Mucosa of descending colon (tissue), 3 donors: ENCODE results near the gene P2RX5. TPM values are rescaled to one million over a fixed set of nuclear protein-coding genes. Genes with fewer than 3 reads are reported as not detected.

Experiments used
- ATAC-seq: fragments of 200-7000 bp; cut with Tn5 transposase; one replicate; pipeline ENCODE4 v1.9.1; 2020; ENCODE audit warnings: mild to moderate bottlenecking, moderate library complexity
- DNase-seq, 3 donors: peaks; one replicate each; pipeline ENCODE4 v3.0.0-alpha.2; 2020
- H3K36me3 ChIP-seq: fragments of 200-600 bp; one replicate; pipeline ENCODE4 v1.8.0; 2021; ENCODE audit warnings: low read depth, mild to moderate bottlenecking
- H3K4me1 ChIP-seq: fragments of 200-600 bp; one replicate; pipeline ENCODE4 v1.8.0; 2021; ENCODE audit warnings: low read depth, mild to moderate bottlenecking
- H3K4me3 ChIP-seq: fragments of 200-600 bp; one replicate; pipeline ENCODE4 v1.8.0; 2021; ENCODE audit warnings: mild to moderate bottlenecking
- H3K9me3 ChIP-seq: fragments of 200-600 bp; one replicate; pipeline ENCODE4 v1.8.0; 2021; ENCODE audit warnings: mild to moderate bottlenecking
- CTCF ChIP-seq: fragments of 200-600 bp; IDR thresholded peaks from one replicate; pipeline ENCODE4 v1.8.0; 2022; ENCODE audit warnings: antibody characterized with exemption, mild to moderate bottlenecking
- intact Hi-C, 2 donors: fragments of 100-400 bp; cut with DNase I in 1 of 2; cut with micrococcal nuclease in 1 of 2; formaldehyde crosslinking; loops; one replicate each; pipeline versions ENCODE4 v1.11.0 to v1.11.1; 2022; cut with DNase I, micrococcal nuclease
- total RNA-seq, 3 donors: library from RNA; stranded (reverse); fragmentation: NEBNext Ultra II Directional in 2 of 3; extraction: Animal tissue kit (Norgen Biotek cat#: 25700) in 2 of 3; gene quantifications; one replicate each; pipeline versions ENCODE4 v1.2.1 to v1.2.4, GENCODE V29; 2021 to 2023
- donor health status: DM: no; HTN: no; CAD: no; lungs with moderate emphysema.
- donor health status: DM: no; HTN: no; CAD: no.
- donor health status: DM: no; HTN: yes; CAD: no.

The P2RX5 gene
- total RNA-seq, 3 donors from 2014 or later, result 0.73 to 2.6 (median 2.2) TPM

- no peak for TF ChIP-seq CTCF
- no peaks in the 10 kb centered on the region for H3K36me3 ChIP-seq
- DNase-seq (no peak), ATAC-seq (no peak)
- intact Hi-C loops, result no loop called here
- no peaks in the 10 kb centered on the region for H3K9me3 ChIP-seq
- no peak overlapping the region for H3K4me3 ChIP-seq
- H3K4me1 ChIP-seq, result no peaks in the 10 kb centered on the region
These were observed 5.8 kb downstream of the P2RX5 start for GRCh38 chr17:3690094-3690715.

GRCh38 chr17:3689262-3690093 is 6.5 kb downstream of the P2RX5 start:
- no peak overlapping the region for H3K4me3 ChIP-seq
- no peak for TF ChIP-seq CTCF
- DNase-seq (no peak), ATAC-seq (peak; percentile 17)
- intact Hi-C loops, result no loop called here
- H3K36me3 ChIP-seq, result no peaks in the 10 kb centered on the region
- no peaks in the 10 kb centered on the region for H3K4me1 ChIP-seq
- H3K9me3 ChIP-seq, result no peaks in the 10 kb centered on the region

- H3K9me3 ChIP-seq, result no peaks in the 10 kb centered on the region
- H3K36me3 ChIP-seq, result no peaks in the 10 kb centered on the region
- no peak for DNase-seq
- TF ChIP-seq CTCF, result no peak
- peak; percentile 32 for ATAC-seq
- intact Hi-C loops, result no loop called here
- H3K4me3 ChIP-seq, result no peak overlapping the region
- H3K4me1 ChIP-seq, result no peaks in the 10 kb centered on the region
These were observed 7.1 kb downstream of the P2RX5 start for GRCh38 chr17:3688852-3689261.

GRCh38 chr17:3688027-3688553 is 7.9 kb downstream of the P2RX5 start:
- Histone ChIP-seq H3K4me1 (no peaks in the 10 kb centered on the region), H3K36me3 (no peaks in the 10 kb centered on the region), H3K9me3 (no peaks in the 10 kb centered on the region), H3K4me3 (no peak overlapping the region)
- intact Hi-C loops, result no loop called here
- ATAC-seq (no peak), DNase-seq (no peak)
- no peak for TF ChIP-seq CTCF

- no peak for TF ChIP-seq CTCF
- Histone ChIP-seq H3K9me3 (no peaks in the 10 kb centered on the region), H3K4me1 (no peaks in the 10 kb centered on the region), H3K4me3 (no peak overlapping the region), H3K36me3 (no peaks in the 10 kb centered on the region)
- intact Hi-C loops, result no loop called here
- DNase-seq (no peak), ATAC-seq (no peak)
These were observed 10.8 kb downstream of the P2RX5 start for GRCh38 chr17:3685174-3685573.
